Mesodermal cell (in vitro differentiated cells): ENCODE data around the gene STRIP1.

ENCODE experiments used
- H3K27ac ChIP-seq: 2 replicates; pipeline ENCODE4 v1.7.0; 2013; ENCODE audit warnings: mild to moderate bottlenecking, low read depth, low read length, moderate library complexity; ENCODE audit not compliant: severe bottlenecking
- H3K36me3 ChIP-seq: 2 replicates; pipeline ENCODE4 v1.7.1; 2013; ENCODE audit warnings: mild to moderate bottlenecking, low read length, moderate library complexity; ENCODE audit not compliant: control insufficient read depth, insufficient read depth
- H3K4me1 ChIP-seq: one replicate; pipeline ENCODE4 v1.7.1; 2013; ENCODE audit warnings: mild to moderate bottlenecking, low read length; ENCODE audit not compliant: insufficient read depth, control insufficient read depth, poor library complexity, severe bottlenecking
- H3K4me3 ChIP-seq: 2 replicates; pipeline ENCODE4 v1.7.0; 2013; ENCODE audit warnings: low read length, control low read depth, mild to moderate bottlenecking; ENCODE audit not compliant: insufficient read depth, poor library complexity, severe bottlenecking; ENCODE audit errors: extremely low read depth
- H3K9me3 ChIP-seq: 2 replicates; pipeline ENCODE4 v1.7.1; 2013; ENCODE audit warnings: mild to moderate bottlenecking, low read length, moderate library complexity; ENCODE audit not compliant: control insufficient read depth
- whole genome bisulfite sequencing, 2 experiments: methylation state at CpG; one replicate each; pipeline ENCODE4 v1.1.5; 2013; ENCODE audit warnings: missing lambda C conversion rate in 2 of 2; ENCODE audit not compliant: insufficient coverage in 2 of 2; 5-methylcytosine and 5-hydroxymethylcytosine counted together

The STRIP1 gene

DNA sequence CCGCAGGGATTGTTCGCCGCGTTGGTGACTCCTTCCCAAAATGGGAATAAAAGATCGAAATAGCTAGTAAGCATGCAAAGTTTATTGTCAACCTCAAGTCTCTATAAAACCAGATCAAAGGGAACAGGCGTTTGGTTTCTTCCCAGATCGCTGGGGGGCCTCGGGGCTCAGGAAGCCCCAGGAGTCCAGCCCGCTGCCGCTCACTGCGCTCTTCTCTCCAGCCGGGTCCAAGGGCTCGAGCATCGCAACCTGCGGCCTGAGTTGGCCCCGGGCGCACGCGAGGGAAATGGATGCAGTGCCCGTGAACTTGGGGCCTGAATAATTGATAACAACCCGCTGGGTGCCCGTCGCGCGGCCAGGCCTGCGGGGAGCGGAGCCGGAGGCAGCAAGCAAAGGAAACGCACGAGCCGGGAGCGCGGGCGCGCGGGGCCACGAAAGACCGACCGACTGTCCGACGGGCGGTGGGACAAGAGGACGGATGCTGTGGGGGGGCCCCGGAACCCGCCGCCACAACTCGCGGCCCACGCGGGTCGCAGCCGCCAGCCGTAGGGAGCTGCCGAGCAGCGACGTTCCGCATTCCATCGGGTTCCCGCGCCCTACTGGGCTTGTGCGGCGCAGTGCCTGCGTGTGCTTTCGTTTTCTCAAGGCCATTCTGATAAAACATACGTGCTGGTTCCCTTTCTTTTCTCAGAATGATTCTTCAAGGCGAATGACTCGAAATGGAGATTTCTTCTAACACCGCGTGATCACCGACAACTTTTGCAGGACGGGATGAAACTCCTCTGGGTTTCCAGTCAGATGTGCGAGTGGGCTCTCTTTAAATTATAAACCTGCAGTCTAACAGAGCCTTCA, 50.0 kb downstream of the STRIP1 start:
- WGBS, 2 experiments, result 2% methylated on average over 57 to 62 of the region's 72 CpGs

DNA sequence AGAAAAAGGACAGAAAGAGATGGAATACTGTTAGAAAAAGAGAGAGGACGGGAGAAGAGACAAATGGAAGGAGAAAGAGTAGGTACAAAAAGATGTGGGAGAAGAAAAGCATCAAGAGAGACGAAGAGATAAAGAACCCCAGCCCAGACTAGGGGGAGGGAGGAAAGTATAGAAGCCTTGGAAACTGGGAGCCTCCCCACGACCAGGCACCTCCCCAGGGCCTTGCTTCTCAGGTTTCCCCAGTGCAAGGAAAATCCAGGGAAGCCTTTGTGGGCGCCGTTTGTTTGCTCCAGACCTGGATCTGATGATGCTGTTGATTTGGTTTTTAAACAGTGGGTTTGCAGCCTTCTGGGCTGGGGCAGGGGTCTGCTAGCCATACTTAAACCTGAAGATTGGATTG, 51.2 kb downstream of the STRIP1 start:
- Histone ChIP-seq H3K4me1 (peaks cover 21% of the 10 kb centered on the region), H3K27ac (no peak overlapping the region), H3K9me3 (no peaks in the 10 kb centered on the region), H3K36me3 (no peaks in the 10 kb centered on the region), H3K4me3 (no peak overlapping the region)
- WGBS, 2 experiments, result 34 to 42% methylated on average over 5 of the region's 5 CpGs

More for the DNA sequence above, 50.0 kb downstream of the STRIP1 start:
- H3K27ac ChIP-seq, result no peak overlapping the region
- H3K9me3 ChIP-seq, result no peaks in the 10 kb centered on the region
- H3K4me3 ChIP-seq, result peak overlapping the region; percentile 12
- H3K4me1 ChIP-seq, result peaks cover 12% of the 10 kb centered on the region
- H3K36me3 ChIP-seq, result no peaks in the 10 kb centered on the region

DNA sequence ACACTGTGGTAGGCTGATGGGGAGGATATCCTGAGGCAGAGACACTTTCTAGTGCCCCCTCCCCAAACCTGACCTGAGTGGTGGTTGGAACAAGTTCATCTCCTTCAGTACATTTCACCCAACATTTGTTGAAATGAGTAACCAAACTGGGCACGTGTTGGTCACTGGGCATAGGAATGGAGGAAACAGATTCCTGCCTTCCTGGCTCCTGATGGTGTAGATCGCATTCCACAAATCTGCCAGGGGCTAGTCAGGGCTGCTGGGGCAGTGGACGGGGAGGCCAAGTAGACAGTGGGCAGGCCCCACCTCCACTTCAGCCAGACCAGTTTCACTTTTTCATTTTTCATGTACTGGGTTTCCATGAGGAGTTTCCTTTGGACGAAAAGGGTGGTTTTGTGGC, 52.5 kb downstream of the STRIP1 start:
- WGBS, 2 experiments, result 69% methylated on average over 2 of the region's 4 CpGs; no CpG with 5 or more reads in 1 of the 2 experiments

DNA sequence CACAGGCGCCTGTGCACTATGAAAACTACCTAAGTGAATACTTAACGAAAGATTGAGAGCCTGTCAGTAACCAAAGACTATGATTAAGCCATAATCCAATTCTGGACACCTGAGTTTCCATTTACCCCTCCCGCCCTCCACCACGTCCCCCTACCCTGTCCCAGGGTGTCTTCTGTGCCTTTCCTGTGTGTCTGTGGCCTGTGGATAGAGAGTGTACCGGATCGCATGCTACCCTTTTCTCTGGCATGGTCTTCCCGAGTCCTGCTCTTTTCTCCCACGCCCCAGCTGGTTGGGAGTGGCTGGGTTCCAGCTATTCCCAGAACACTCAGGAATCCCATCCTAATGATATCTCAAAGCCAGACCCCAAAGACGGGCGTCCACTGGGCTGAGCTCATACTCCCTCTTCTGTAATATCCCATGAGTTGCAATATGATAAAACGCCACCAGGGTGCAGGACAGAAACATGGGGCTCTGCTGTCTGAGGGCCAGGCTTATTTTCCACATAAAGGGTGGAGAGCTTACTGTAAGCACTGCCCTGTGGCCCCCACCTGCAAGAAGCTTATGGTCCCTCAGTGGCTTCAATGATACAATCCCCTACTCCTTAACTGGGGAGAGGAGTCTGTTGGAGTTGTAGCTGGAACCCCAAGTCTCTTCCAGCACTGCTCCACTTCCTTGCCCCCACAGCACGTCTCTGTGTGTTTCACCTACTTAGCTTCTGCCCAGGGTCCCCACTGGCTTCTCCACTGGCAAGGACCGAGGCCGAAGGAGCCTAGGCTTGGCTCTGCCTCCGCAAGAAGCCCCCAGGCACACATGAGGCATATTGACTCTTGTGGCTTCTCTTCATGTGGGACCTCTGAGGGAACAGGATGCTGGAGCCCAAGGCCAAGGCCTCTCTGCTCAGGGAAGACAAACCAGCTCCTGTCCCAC, 53.7 kb downstream of the STRIP1 start:
- Histone ChIP-seq H3K27ac (no peak overlapping the region), H3K4me1 (peaks cover 25% of the 10 kb centered on the region), H3K4me3 (no peak overlapping the region), H3K36me3 (no peaks in the 10 kb centered on the region), H3K9me3 (no peaks in the 10 kb centered on the region)
- 67 to 70% methylated on average over 11 to 13 of the region's 15 CpGs for WGBS, 2 experiments

More for the DNA sequence above, 52.5 kb downstream of the STRIP1 start:
- H3K9me3 ChIP-seq, result no peaks in the 10 kb centered on the region
- H3K4me3 ChIP-seq, result no peak overlapping the region
- H3K4me1 ChIP-seq, result peaks cover 21% of the 10 kb centered on the region
- no peaks in the 10 kb centered on the region for H3K36me3 ChIP-seq
- H3K27ac ChIP-seq, result no peak overlapping the region

DNA sequence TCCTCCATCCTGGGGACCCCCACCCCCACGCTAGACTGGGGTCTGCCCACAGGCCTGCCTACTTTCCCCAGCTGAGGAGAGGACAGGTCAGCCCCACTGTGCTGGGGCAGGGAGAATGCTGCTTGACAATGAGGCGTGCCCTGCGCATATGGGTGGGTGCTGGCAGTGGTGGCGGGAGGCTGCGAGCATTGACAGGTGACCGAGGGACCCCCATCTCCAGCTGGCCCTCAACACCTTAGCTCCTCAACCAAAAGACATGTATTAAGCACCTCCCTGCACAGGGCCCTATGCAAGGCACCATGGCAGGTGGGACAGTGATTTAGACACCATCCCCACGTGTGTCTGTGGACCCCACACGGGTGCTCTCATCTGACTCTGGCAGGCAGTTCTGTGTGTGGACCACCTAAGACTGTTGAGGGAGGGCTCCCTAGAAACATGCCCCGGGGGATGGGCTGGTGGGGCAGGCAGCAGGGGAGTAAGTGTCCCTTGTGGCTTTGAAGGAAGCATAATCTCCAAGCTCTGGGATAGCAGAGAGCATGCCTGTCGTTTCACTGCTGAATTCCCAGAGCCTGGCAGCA, 54.4 kb downstream of the STRIP1 start:
- H3K4me3 ChIP-seq, result no peak overlapping the region
- 87 to 97% methylated on average over 6 to 7 of the region's 10 CpGs for WGBS, 2 experiments
- peaks cover 20% of the 10 kb centered on the region for H3K4me1 ChIP-seq
- H3K36me3 ChIP-seq, result no peaks in the 10 kb centered on the region
- no peak overlapping the region for H3K27ac ChIP-seq
- no peaks in the 10 kb centered on the region for H3K9me3 ChIP-seq

DNA sequence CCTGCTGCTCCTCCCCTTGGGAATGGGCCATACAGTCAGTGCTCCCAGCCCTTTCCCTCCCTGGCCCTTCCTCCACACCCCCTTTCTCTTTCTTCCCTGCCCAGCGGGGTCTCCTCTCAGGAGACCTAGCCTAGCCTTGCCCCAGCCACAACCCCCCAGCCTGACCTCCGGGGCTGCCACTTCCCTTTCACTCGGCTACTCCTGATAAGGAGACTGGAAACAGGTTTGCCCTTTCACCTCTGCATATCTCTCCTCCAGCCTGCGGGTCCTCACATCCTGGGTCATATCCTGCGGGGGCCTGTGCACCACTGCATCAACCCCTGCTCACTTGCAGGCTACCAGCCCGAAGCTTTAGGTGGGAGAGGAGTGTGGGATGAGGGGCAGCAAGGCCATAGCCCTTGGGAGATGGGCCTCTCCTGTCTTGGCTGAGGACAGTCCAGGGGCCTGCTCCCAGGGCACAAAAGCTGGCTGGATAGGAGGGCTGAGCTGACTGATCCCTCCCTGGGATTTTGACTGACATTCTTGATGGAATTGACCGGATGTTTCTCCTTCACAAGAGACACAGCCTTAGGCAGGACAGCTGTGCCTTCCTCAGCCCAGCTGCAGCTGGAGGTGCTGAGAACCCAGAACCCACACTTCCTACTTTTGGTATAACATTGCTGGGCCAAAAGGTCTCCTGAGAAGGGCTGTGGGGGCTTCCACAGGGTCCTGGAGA, 55.3 kb downstream of the STRIP1 start:
- WGBS, 2 experiments, result 40 to 51% methylated on average over 1 to 3 of the region's 7 CpGs
- Histone ChIP-seq H3K4me3 (no peak overlapping the region), H3K4me1 (peaks cover 20% of the 10 kb centered on the region), H3K9me3 (peaks cover 7% of the 10 kb centered on the region), H3K36me3 (no peaks in the 10 kb centered on the region), H3K27ac (no peak overlapping the region)

DNA sequence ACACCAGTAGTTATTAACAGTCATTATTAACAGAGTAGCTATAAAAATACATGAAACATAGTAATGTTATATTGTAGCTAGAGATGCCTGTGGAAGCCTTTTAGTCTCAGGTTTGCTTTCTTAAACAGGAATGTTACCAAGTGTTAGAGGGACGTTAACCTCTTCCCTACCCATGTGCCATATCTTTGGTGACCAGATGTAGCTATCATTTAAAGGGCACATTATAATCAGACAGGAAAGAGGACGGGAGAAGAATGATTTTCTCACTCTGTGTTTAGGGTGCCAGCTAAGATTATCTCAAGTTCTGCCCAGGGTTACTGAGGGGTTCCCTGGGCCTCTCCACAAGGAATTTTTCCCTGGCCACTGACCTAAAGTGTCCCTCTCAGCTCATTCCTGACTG, 57.0 kb downstream of the STRIP1 start:
- Histone ChIP-seq H3K4me1 (peaks cover 20% of the 10 kb centered on the region), H3K4me3 (no peak overlapping the region), H3K9me3 (peaks cover 9% of the 10 kb centered on the region), H3K36me3 (no peaks in the 10 kb centered on the region), H3K27ac (no peak overlapping the region)
- 80 to 83% methylated on average over 1 to 2 of the region's 2 CpGs for WGBS, 2 experiments

DNA sequence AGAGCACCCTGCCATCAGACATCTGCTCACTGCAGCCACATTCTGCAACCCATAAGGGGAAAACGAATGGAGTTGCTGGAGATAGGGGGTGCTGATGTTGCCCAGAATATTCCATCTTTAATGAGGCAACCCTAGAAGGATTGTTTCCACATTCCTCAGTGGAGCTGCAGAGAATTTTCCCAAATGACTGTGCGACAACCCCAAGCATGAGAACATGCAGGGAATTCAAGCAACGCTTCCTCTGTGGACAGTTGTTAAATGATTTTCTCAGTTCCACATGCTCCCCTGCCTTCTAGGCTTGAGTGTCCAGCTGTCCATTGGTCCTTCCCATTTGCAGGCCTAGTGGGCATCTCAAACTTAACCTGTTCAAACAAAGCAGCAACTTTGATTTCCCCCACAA, 57.4 kb downstream of the STRIP1 start:
- Histone ChIP-seq H3K9me3 (peaks cover 9% of the 10 kb centered on the region), H3K4me1 (peaks cover 20% of the 10 kb centered on the region), H3K4me3 (no peak overlapping the region), H3K36me3 (no peaks in the 10 kb centered on the region), H3K27ac (no peak overlapping the region)
- WGBS, 2 experiments, result 94 to 100% methylated on average over 2 of the region's 3 CpGs

DNA sequence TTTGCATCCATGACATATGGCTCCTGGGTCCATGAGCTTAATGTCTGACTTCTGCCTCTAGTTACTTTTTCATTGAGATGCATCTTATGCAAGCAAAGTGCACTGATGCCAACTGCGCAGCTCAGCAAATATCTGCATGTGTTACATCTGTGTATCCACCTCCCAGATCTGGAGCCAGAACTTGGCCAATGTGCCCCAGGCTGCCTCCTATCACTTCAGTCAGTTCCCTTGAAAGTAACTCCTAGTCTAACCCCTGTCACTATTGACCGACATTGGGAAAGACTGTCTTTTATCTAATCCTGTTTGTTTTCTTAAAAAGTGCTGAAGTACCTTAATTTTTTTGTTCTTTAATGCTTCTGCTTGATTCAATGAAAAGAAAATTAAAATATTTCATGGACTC, 58.6 kb downstream of the STRIP1 start:
- no peak overlapping the region for H3K27ac ChIP-seq
- WGBS, 2 experiments, result 94 to 100% methylated on average over 1 to 2 of the region's 2 CpGs
- no peaks in the 10 kb centered on the region for H3K36me3 ChIP-seq
- peaks cover 9% of the 10 kb centered on the region for H3K9me3 ChIP-seq
- H3K4me3 ChIP-seq, result no peak overlapping the region
- peaks cover 21% of the 10 kb centered on the region for H3K4me1 ChIP-seq
